WTC11 (cell line): ENCODE measurements around the gene D2HGDH. TPM values are rescaled to one million over a fixed set of nuclear protein-coding genes. Genes with fewer than 3 reads are reported as not detected.

Experiments
- ATAC-seq: fragments of 200-7000 bp; cut with Tn5 transposase; 2 replicates; pipeline ENCODE4 v1.10.0; 2021; ENCODE audit warnings: mild to moderate bottlenecking, moderate library complexity
- CTCF ChIA-PET: fragments of 300-600 bp; sonication (Branson Sonifier 250); formaldehyde crosslinking; loops from one replicate; lab custom pipeline; 2021; ENCODE audit warnings: antibody characterized with exemption; lab: Charles Lee
- POLR2A ChIA-PET: fragments of 350-600 bp; sonication (Branson Sonifier 250); formaldehyde crosslinking; loops from one replicate; lab custom pipeline; 2021; ENCODE audit warnings: antibody characterized with exemption; lab: Charles Lee
- DNase-seq: peaks from one replicate; pipeline ENCODE4 v3.0.0; 2021; ENCODE audit warnings: low spot score
- H3K27ac Mint-ChIP-seq: 2 replicates; pipeline ENCODE4 v1.8.0; 2021; ENCODE audit warnings: mixed read lengths
- H3K27me3 Mint-ChIP-seq: 2 replicates; pipeline ENCODE4 v1.8.0; 2021; ENCODE audit warnings: low read depth, mild to moderate bottlenecking, moderate library complexity, mixed read lengths
- H3K36me3 Mint-ChIP-seq: 2 replicates; pipeline ENCODE4 v1.8.0; 2021; ENCODE audit warnings: mixed read lengths
- H3K4me1 Mint-ChIP-seq: 2 replicates; pipeline ENCODE4 v1.8.0; 2022; ENCODE audit warnings: mixed read lengths
- H3K4me3 Mint-ChIP-seq: 2 replicates; pipeline ENCODE4 v1.8.0; 2021; ENCODE audit warnings: mild to moderate bottlenecking, moderate library complexity, mixed read lengths
- H3K9me3 Mint-ChIP-seq: 2 replicates; pipeline ENCODE4 v1.8.0; 2021; ENCODE audit warnings: mixed read lengths
- CBFB ChIP-seq: sonication (generic); formaldehyde crosslinking; IDR thresholded peaks from 2 replicates; pipeline ENCODE4 v1.8.1; 2022; ENCODE audit warnings: mild to moderate bottlenecking, low read depth, missing genetic modification reagents
- CREM ChIP-seq: sonication (generic); formaldehyde crosslinking; IDR thresholded peaks from 2 replicates; pipeline ENCODE4 v1.8.1; 2022; ENCODE audit warnings: mild to moderate bottlenecking, missing genetic modification reagents, moderate library complexity
- EMX1 ChIP-seq: fragments of 250-450 bp; sonication (Bioruptor Pico); IDR thresholded peaks from 2 replicates; pipeline ENCODE4 v1.8.0; 2021; ENCODE audit warnings: mild to moderate bottlenecking
- GRHL2 ChIP-seq: fragments of 250-450 bp; sonication (Bioruptor Pico); IDR thresholded peaks from 2 replicates; pipeline ENCODE4 v1.8.0; 2022; ENCODE audit warnings: mild to moderate bottlenecking, moderate library complexity; ENCODE audit not compliant: insufficient replicate concordance, severe bottlenecking
- HMGA2 ChIP-seq: fragments of 250-450 bp; sonication (Bioruptor Pico); IDR thresholded peaks from 2 replicates; pipeline ENCODE4 v1.4.0; 2021; ENCODE audit warnings: mild to moderate bottlenecking, moderate library complexity
- JAZF1 ChIP-seq: fragments of 250-450 bp; sonication (Bioruptor Pico); IDR thresholded peaks from 2 replicates; pipeline ENCODE4 v1.9.0; 2021; ENCODE audit warnings: moderate library complexity, mild to moderate bottlenecking, inconsistent platforms
- MXD4 ChIP-seq: fragments of 250-450 bp; sonication (Bioruptor Pico); IDR thresholded peaks from 2 replicates; pipeline ENCODE4 v1.8.0; 2021; ENCODE audit warnings: mild to moderate bottlenecking, moderate library complexity, borderline replicate concordance
- NFYB ChIP-seq: sonication (generic); formaldehyde crosslinking; conservative IDR thresholded peaks from 2 replicates; pipeline ENCODE4 v1.8.0; 2022; ENCODE audit warnings: low read depth, missing genetic modification reagents
- RELA ChIP-seq: sonication (generic); formaldehyde crosslinking; IDR thresholded peaks from 2 replicates; pipeline ENCODE4 v1.8.1; 2022; ENCODE audit warnings: missing genetic modification reagents, mild to moderate bottlenecking, borderline replicate concordance
- SP1 ChIP-seq: sonication (generic); formaldehyde crosslinking; conservative IDR thresholded peaks from 2 replicates; pipeline ENCODE4 v1.8.1; 2022; ENCODE audit warnings: missing genetic modification reagents
- total RNA-seq: library from RNA; stranded (reverse); gene quantifications from 3 replicates; pipeline ENCODE4 v1.2.3, GENCODE V29; 2021
- TF ChIP-seq, protein P1 (sequence below): sonication (generic); formaldehyde crosslinking; IDR thresholded peaks from 2 replicates; pipeline ENCODE4 v1.8.1; 2023; ENCODE audit warnings: mild to moderate bottlenecking, missing genetic modification reagents
- TF ChIP-seq, protein P2 (sequence below): fragments of 200-600 bp; IDR thresholded peaks from 2 replicates; pipeline ENCODE4 v1.8.0; 2022; ENCODE audit warnings: antibody characterized with exemption
- TF ChIP-seq, protein P3 (sequence below): sonication (generic); formaldehyde crosslinking; IDR thresholded peaks from 2 replicates; pipeline ENCODE4 v1.8.1; 2023; ENCODE audit warnings: mild to moderate bottlenecking, missing genetic modification reagents, moderate library complexity
- TF ChIP-seq, protein P4 (sequence below): sonication (generic); formaldehyde crosslinking; IDR thresholded peaks from 2 replicates; pipeline ENCODE4 v1.8.1; 2022; ENCODE audit warnings: low read depth, mild to moderate bottlenecking, moderate library complexity, missing genetic modification reagents, borderline replicate concordance
- TF ChIP-seq, protein P5 (sequence below): sonication (generic); formaldehyde crosslinking; conservative IDR thresholded peaks from 2 replicates; pipeline ENCODE4 v1.8.1; 2023; ENCODE audit warnings: mild to moderate bottlenecking, low read depth, missing genetic modification reagents, moderate library complexity
- TF ChIP-seq, protein P6 (sequence below): sonication (generic); formaldehyde crosslinking; IDR thresholded peaks from 2 replicates; pipeline ENCODE4 v1.8.0; 2022; ENCODE audit warnings: mild to moderate bottlenecking, missing genetic modification reagents

D2HGDH gene
- total RNA-seq, 1 experiment from 2014 or later, result 22.7 TPM

DNA sequence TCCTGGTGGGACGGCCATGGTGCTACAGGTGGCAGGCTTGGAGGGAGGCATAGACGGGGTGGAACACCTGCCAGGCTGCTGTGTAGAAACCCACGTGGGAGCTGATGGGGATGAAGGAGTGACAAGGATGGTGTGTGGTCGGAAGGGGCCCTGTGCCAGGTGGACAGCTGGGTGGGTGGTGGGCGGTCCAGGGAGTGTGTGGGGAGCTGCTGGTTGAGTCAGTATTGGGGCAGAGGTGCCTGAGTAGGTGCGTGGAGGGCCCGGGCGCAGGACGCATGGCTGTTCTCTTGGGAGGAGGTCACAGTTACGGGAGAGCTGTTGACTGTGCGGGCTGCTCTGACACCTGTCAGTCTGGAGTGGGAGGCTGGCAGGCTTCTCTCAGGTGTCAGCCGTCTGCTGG, 12.6 kb upstream of the D2HGDH start:
- POLR2A ChIA-PET, result no interaction called here
- peaks cover 61% of the 10 kb centered on the region for H3K36me3 Mint-ChIP-seq

DNA sequence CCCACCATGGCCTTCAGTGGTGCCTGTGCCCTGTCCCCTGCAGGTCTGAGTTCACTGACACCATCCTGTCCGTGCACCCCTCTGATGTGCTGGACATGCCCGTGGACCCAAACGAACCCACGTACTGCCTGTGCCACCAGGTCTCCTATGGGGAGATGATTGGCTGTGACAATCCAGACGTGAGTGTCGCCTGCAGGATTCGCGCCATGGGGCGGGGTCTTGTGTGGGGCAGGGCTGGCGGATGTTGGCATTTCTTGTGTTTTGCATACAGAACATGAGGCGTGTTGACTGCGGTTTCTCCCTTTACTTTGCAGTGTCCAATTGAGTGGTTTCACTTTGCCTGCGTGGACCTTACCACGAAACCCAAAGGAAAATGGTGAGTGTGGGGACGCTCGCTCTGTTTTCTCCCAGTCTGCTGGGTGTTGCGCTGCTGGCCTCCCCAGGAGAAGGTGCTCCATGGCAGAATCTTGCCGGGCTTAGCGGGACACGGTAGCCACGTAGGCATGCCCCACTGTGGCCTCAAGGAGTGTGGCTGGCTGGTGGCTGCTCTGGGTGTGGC, 11.5 kb upstream of the D2HGDH start:
- H3K27ac Mint-ChIP-seq, result no peak overlapping the region
- no peaks in the 10 kb centered on the region for H3K27me3 Mint-ChIP-seq
- no peak for DNase-seq
- no peaks in the 10 kb centered on the region for H3K4me1 Mint-ChIP-seq
- CTCF ChIA-PET, result no interaction called here
- peaks cover 19% of the 10 kb centered on the region for H3K9me3 Mint-ChIP-seq
- POLR2A ChIA-PET, result no interaction called here
- H3K36me3 Mint-ChIP-seq, result peaks cover 55% of the 10 kb centered on the region
- no peak for ATAC-seq
- TF ChIP-seq, protein P1, sequence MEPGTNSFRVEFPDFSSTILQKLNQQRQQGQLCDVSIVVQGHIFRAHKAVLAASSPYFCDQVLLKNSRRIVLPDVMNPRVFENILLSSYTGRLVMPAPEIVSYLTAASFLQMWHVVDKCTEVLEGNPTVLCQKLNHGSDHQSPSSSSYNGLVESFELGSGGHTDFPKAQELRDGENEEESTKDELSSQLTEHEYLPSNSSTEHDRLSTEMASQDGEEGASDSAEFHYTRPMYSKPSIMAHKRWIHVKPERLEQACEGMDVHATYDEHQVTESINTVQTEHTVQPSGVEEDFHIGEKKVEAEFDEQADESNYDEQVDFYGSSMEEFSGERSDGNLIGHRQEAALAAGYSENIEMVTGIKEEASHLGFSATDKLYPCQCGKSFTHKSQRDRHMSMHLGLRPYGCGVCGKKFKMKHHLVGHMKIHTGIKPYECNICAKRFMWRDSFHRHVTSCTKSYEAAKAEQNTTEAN (CRISPR knock-in tag), result no peak
- TF ChIP-seq HMGA2 (CRISPR knock-in tag) (no peak), CREM (no peak), CBFB (CRISPR knock-in tag) (no peak), MXD4 (CRISPR knock-in tag) (no peak)
- no peak overlapping the region for H3K4me3 Mint-ChIP-seq

More for the DNA sequence above, 12.6 kb upstream of the D2HGDH start:
- Mint-ChIP-seq H3K27ac (no peak overlapping the region), H3K27me3 (no peaks in the 10 kb centered on the region), H3K4me3 (no peak overlapping the region), H3K9me3 (peaks cover 19% of the 10 kb centered on the region), H3K4me1 (no peaks in the 10 kb centered on the region)
- no peak for ATAC-seq
- DNase-seq, result no peak
- TF ChIP-seq, protein P2, sequence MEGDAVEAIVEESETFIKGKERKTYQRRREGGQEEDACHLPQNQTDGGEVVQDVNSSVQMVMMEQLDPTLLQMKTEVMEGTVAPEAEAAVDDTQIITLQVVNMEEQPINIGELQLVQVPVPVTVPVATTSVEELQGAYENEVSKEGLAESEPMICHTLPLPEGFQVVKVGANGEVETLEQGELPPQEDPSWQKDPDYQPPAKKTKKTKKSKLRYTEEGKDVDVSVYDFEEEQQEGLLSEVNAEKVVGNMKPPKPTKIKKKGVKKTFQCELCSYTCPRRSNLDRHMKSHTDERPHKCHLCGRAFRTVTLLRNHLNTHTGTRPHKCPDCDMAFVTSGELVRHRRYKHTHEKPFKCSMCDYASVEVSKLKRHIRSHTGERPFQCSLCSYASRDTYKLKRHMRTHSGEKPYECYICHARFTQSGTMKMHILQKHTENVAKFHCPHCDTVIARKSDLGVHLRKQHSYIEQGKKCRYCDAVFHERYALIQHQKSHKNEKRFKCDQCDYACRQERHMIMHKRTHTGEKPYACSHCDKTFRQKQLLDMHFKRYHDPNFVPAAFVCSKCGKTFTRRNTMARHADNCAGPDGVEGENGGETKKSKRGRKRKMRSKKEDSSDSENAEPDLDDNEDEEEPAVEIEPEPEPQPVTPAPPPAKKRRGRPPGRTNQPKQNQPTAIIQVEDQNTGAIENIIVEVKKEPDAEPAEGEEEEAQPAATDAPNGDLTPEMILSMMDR, result no peak
- TF ChIP-seq RELA (CRISPR knock-in tag) (no peak), GRHL2 (CRISPR knock-in tag) (no peak), JAZF1 (CRISPR knock-in tag) (no peak), NFYB (CRISPR knock-in tag) (no peak), SP1 (CRISPR knock-in tag) (no peak), EMX1 (no peak)
- TF ChIP-seq, protein P3, sequence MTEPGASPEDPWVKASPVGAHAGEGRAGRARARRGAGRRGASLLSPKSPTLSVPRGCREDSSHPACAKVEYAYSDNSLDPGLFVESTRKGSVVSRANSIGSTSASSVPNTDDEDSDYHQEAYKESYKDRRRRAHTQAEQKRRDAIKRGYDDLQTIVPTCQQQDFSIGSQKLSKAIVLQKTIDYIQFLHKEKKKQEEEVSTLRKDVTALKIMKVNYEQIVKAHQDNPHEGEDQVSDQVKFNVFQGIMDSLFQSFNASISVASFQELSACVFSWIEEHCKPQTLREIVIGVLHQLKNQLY (CRISPR knock-in tag), result no peak
- TF ChIP-seq, protein P4, sequence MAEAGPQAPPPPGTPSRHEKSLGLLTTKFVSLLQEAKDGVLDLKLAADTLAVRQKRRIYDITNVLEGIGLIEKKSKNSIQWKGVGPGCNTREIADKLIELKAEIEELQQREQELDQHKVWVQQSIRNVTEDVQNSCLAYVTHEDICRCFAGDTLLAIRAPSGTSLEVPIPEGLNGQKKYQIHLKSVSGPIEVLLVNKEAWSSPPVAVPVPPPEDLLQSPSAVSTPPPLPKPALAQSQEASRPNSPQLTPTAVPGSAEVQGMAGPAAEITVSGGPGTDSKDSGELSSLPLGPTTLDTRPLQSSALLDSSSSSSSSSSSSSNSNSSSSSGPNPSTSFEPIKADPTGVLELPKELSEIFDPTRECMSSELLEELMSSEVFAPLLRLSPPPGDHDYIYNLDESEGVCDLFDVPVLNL (CRISPR knock-in tag), result no peak
- TF ChIP-seq, protein P5, sequence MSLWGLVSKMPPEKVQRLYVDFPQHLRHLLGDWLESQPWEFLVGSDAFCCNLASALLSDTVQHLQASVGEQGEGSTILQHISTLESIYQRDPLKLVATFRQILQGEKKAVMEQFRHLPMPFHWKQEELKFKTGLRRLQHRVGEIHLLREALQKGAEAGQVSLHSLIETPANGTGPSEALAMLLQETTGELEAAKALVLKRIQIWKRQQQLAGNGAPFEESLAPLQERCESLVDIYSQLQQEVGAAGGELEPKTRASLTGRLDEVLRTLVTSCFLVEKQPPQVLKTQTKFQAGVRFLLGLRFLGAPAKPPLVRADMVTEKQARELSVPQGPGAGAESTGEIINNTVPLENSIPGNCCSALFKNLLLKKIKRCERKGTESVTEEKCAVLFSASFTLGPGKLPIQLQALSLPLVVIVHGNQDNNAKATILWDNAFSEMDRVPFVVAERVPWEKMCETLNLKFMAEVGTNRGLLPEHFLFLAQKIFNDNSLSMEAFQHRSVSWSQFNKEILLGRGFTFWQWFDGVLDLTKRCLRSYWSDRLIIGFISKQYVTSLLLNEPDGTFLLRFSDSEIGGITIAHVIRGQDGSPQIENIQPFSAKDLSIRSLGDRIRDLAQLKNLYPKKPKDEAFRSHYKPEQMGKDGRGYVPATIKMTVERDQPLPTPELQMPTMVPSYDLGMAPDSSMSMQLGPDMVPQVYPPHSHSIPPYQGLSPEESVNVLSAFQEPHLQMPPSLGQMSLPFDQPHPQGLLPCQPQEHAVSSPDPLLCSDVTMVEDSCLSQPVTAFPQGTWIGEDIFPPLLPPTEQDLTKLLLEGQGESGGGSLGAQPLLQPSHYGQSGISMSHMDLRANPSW (CRISPR knock-in tag), result no peak
- TF ChIP-seq, protein P6, sequence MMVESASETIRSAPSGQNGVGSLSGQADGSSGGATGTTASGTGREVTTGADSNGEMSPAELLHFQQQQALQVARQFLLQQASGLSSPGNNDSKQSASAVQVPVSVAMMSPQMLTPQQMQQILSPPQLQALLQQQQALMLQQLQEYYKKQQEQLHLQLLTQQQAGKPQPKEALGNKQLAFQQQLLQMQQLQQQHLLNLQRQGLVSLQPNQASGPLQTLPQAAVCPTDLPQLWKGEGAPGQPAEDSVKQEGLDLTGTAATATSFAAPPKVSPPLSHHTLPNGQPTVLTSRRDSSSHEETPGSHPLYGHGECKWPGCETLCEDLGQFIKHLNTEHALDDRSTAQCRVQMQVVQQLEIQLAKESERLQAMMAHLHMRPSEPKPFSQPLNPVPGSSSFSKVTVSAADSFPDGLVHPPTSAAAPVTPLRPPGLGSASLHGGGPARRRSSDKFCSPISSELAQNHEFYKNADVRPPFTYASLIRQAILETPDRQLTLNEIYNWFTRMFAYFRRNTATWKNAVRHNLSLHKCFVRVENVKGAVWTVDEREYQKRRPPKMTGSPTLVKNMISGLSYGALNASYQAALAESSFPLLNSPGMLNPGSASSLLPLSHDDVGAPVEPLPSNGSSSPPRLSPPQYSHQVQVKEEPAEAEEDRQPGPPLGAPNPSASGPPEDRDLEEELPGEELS (CRISPR knock-in tag), result no peak
- CTCF ChIA-PET, result interaction anchor here (0.7 kb wide), 1 partner anchor 20 kb away, joined by 3 read pairs; no protein-coding TSS in a partner anchor
